AG08395 (cell line): Measurements from ENCODE around the gene ANXA10.
A peak's percentile ranks its signal among the peaks of the same experiment; 100 is the strongest.
"Not testable (repeated sequence)": the region's sequence is repeated elsewhere in the genome, so short reads cannot be mapped to it uniquely, and the experiment has no call there.

Experiments
- DNase-seq: peaks from one replicate; pipeline ENCODE4 v3.0.0; 2012; ENCODE audit warnings: mixed read lengths, low spot score

ANXA10 gene

DNA sequence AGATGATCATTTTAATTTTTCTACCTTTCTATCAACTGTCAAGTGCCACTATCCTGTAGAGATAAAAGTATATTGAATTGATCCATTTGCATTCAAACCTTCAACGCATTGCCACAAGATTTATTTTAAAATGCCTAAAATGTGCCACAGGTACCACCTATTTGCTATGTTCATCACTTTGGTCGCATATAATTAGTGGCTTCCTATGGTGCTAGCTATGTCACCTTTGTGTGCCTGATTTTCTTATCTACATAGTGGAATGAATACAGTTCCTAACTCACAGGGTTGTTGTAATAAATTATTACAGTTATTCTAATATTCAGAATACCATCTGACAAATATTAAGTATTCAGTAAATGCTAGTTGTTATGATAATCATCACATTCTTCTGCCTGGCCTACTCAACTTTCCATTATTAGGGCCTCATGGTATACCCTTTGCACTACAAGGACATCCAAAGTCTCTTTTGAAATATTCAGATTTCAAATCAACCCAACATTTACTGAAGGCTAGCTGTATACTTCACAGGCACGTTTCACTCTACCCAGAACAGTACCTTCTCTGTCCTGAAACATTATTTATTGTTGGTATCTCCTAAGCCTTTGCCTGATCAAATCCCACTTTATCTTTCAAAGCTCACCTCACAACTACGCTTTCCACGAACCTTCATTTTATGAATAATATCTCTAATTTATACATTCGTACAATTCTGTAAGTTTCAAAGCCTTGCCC is 62.4 kb downstream of the ANXA10 start:
- no peak for DNase-seq

DNA sequence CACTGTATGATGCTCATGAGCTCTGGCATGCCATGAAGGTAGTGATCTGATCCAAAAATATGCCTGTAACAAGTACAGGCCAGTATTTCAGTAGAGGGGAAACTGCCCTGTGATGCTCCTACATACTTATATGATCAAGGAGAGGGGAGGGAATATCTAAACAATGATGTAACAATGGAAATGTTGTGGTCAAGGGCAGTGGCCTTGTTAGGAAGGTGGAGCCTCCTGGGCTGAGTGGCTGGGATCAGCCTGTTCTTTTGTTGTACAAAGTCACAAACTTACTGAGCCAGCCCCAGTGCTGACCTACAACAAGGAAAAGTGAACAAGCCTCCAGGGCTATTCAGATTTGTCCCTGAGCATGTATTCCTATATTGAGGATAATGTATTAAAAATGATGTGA is 70.3 kb downstream of the ANXA10 start:
- no peak for DNase-seq

DNA sequence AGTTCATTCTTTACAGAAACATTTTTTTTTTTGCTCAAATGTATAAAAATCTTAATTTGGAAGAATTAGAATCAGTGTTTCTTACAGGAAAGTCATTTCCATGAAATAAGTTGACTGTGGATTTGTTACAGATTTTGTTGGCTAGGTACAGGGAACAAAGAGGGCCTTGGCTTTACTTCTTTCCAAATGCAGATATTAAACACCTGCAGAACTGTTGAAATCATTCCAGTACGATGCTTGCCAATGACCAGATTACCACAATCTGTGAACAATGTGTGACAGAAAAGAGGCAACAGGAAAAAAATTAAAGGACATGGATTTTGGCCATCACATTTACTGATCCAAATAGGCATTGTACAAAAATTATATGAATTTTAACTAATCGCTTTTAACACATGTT is 70.8 kb downstream of the ANXA10 start:
- no peak for DNase-seq

DNA sequence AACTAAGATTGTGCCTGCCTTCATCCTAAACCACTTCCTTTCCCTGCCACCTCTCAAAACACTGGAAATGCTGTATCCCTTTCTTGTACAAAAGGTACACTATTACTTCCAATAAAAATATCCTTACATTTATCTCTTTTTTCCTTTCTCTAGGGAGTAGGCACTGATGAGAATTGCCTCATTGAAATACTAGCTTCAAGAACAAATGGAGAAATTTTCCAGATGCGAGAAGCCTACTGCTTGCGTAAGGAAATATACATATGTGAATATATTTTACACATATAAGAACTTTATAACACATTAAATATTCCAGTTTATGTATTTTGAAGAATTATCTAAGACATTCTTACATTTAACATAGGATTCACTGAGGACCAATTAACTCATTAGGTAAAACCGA is 71.7 kb downstream of the ANXA10 start:
- DNase-seq, result no peak

DNA sequence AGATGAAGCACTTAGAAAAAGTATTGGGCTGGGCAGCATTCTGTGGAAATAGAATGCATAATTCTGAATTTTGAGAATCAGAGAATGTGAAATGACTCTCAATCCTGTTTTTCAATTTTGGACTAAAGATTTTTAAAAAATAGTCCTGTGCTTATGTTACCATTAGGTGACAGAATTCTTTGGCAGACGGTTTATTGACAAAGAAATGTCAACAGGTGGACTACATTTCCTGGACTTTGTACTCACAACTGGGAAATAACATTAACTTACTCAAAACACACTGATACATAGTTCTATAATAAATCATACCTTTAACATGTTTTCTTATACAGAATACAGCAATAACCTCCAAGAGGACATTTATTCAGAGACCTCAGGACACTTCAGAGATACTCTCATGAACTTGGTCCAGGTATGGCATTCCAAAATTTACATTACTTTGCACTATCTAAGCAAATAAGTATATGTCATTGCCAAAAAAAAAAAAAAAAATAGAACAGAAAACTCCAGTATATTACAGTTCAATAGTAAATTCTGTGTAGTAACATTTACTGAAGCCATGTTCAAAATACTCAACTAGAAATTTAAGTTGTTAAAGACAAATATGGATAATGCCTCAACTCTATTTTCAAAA is 72.7 kb downstream of the ANXA10 start:
- DNase-seq, result no peak

DNA sequence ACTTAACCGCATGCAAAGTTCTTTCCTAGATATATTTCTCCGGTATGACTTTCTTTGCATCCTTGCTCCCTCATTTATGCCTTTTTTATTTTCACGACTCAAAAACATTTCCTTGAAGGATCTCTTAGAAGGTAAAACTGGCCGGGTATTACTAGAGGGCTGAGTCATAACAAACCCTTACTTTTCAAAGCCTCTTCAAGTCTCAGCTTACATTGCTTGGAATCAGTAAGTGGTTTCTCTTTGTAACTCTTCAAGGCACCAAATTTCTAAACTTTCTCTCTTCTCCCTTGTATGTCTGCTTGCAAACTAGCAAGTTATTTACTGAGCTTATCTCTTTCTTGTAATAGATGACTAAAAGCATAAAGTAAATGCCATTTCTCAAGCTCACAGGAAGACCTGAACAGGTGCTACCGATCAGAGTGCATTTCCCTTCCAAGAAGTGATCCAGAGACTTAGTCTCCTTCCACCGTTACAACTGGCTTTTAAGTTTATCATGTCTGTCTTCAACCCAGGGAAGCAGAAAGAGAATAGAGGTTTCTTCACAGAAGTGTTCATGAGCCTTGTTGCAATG is 75.5 kb downstream of the ANXA10 start:
- DNase-seq, result no peak

DNA sequence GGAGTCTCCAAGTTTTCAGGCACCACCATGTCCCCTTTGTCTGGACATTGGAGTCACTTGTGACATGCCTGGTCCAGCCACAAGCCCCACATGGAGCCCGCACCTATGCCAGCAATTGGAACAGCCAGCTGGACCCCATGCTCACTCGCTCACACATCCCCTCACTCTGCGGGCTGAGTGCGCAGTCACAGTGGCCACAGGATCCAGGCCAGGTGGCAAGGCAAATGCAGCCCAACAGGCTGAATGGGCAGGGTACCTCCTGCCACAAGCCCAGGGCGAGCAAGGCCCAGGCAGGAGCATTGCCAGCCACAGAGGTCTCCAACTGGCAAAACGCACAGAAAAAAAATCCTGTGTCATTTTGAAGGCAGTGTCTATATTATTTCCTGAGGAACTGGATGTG is 82.0 kb downstream of the ANXA10 start:
- no peak for DNase-seq

DNA sequence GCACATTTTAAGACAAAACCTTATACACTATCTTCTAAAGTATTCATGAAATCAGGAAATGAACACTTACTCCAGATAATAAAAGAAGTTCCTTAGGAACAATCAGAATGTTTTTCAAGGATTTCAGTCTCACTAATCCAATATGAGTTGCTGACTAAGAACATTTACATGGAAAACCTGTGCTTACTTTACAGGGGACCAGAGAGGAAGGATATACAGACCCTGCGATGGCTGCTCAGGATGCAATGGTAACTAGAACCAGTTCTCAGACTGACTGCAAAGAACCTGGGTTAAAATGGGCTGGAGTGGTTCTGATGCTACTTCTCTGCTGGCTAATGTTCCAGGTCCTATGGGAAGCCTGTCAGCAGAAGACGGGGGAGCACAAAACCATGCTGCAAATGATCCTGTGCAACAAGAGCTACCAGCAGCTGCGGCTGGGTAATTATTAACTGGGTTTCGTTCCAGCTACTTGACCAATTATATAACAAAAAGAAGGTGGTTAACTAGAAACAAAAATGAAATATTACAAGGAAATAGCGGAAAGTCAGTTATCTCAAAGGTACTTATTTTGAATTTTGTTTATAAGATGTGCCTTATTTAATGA is 85.3 kb downstream of the ANXA10 start:
- DNase-seq, result no peak

DNA sequence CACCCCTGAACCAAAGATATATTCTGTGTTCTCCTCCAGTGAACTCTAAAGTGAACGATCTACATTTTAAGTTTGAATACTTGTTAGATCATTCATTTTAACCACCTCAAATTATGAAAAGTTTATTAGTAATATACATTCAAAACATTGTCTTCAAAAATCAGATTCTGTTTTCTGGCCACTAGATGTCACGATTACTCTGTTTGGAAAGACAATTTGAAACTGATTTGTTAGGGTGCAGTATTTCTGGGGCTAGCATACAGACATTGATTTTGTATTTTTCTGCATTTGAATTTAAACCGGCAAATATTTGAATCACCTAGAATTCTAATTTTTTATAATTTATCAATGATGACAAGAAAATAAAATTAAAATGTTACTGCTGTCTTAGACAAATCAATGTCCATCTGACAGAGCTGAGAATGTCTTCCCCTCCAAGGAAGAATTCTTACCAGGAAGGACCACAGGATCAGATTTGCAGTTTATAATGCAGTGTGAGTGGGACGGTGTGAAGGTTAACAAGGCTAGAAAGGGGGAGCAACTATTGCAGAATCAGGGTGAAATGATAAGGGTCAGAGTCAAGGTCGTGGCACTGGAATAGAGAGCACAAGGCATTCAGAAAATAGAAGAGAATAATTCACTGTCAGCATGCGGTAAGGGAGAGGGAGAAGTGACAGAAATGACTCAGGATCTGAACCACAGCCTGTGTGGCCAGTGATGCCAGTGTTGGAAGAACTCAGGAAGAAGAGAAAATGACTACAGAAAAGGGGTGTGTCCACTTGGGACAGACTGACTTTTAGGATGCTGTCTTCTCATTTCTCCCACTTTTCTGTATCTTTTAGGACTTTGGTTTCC is 91.6 kb downstream of the ANXA10 start:
- peak; percentile 40 for DNase-seq

DNA sequence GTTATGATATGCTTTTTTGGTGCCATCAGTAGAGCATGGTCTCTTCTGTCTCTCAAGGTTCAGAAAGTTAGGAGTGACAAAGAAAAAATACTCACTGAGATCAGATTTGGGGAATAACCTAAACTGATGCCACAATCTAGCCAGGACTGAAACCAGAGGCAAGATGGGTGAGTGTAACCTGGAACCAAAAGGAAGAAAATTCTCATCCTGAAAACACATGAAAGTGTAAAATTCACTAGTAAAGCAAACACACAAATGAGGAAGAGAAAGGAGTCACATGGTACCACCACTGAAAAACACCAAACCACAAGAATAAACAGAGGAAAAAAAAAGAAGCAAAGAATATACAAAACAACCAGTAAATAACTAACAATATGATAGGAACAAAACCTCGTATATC is 96.4 kb downstream of the ANXA10 start:
- no peak for DNase-seq

DNA sequence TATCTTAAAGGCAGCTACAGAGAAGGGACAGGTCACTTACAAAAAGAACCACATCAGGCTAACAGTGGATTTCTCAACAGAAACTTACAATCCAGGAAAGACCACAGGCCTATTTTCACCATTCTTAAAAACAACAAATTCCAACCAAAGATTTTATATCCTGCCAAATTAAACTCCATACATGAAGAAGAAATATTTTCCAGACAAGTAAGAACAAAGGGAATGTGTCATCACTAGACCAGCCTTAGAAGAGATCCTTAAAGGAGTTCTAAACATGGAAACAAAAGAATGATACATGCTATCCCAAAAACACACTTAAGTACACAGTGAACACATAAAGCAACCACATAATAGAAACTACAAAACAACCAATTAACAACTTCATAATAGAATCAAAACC is 105.6 kb downstream of the ANXA10 start:
- no peak for DNase-seq

DNA sequence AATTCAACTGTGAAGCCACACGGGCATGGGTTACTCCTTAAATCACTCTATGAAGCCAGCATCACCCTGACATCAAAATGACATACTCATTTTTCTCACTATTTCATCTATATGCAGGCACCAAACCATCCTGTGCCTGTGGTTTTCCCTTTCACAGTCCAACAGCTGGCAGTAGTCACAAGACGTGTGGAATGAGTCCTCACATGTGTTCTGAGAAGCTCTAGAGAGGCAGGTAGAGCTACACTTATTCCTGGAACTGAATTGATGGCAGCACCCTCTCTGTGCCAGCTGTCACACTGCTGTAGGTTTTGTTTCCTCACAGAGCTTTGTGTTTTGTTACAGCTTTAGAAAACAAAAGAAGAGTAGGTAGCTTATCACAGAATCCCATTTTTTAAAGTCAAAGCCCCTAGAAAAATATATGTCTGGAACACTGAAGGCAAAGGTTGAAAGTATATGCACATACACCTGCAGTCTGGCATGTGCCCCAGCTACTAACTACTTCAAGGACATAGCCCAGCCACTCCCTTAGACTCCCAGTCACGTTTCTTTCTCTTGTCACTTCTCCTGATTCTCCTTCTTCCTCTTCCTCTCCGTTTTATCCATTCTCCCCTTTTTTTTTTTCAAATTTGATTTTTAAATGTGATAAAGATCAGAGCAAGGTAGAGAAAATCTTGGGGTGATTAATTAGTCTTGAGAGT is 107.1 kb downstream of the ANXA10 start:
- DNase-seq, result no peak

DNA sequence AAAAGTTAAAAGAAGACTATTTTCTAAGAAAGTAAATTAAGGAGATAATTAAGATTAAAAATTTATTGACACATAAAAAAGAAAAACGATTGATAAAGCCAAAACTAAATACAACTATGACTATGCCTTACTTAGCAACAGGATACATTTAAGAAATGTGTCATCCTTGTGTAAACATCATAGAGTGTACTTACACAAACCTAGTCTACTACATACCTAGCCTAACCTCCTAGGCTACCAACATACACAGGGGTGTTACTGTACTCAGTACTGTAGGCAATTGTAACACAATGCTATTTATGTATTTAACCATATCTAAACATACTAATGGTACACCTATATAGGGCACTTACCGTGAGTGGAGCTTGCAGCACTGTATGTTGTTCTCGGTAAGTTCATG is 108.3 kb downstream of the ANXA10 start:
- DNase-seq, result no peak

DNA sequence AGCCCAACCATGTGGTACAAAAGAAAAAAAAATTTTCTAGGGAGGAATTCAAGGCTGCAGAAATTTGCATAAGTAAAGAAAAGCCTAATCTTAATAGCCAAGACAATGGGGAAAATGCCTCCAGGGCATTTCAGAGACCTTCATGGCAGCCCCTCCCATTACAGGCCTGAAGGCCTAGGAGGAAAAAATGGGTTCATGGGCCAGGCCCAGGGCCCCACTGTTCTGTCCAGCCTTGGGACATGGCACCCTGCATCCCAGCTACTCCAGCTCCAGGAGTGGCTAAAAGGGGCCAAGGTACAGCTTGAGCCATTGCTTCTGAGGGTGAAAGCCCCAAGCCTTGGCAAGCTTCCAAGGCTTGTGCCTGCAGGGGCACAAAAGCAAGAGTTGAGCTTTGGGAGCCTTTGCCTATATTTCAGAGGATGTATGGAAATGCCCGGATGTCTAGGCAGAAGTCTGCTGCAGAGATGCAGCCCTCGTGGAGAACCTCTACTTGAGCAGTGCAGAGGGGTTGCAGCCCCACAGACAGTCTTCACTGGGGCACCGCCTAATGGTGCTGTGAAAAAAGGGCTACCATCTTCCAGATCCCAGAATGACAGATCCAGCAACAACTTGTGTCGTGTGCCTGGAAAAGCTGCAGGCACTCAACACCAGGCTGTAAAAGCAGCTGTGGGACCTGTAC is 111.0 kb downstream of the ANXA10 start:
- DNase-seq, result no peak

DNA sequence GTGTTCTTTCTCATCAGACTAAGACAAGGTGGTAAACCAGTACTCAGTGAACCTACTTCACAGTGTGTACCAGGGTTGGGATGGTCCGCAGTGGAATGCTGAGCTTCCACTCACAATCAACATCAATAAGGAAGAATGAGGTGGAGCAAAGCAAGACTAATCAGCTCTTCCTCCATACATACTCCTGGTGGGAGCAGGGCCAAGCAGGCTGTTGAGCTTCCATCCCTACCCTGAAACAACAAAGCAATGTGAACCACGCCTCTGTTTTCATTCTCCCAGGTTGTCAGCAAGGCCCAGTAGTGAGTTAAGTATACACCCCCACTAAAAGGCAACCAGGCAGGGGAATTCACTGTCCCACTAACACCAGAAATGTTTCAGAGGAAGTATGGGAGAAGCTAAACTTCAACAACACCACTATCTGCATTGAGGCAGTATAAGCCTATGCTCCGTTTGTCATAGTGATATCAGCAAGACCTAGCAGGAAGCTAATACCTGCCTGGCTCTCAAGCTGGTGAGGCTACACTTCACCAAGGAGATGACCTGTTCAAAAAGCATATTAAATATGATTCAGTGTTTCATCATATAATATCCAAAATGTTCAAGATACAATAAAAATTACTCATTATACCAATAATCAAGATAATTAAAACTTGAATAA is 116.7 kb downstream of the ANXA10 start:
- DNase-seq, result no peak

DNA sequence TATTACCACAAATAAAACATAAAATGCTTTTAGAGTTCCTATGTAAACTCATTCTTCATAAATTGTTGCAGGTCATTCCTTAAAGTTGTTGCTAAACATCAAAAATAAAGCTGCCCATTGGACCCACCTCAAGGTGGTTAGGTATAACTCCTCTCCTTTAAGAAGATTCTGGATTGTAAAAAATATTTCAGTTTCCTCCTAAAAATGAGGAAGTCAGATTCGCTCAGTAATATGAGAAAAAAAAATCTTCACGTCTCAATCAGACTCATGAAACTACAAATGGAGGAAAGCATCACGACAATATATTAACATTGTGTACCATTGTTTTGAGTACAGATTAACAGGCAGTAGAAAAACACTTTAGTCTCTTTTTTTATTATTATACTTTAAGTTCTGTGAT is 120.3 kb downstream of the ANXA10 start:
- DNase-seq, result no peak

DNA sequence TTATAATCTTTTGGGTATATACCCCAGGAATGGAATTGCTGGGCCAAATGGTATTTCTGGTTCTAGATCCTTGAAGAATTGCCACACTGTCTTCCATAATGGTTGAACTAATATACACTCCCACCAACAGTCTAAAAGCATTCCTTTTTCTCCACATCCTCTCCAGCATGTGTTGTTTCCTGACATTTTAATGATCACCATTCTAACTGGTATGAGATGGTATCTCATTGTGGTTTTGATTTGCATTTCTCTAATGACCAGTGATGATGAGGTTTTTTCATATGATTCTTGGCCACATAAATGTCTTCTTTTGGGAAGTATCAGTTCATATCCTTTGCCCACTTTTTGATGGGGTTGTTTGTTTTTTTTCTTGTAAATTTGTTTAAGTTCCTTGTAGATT is 121.2 kb downstream of the ANXA10 start:
- not testable (repeated sequence) for DNase-seq

DNA sequence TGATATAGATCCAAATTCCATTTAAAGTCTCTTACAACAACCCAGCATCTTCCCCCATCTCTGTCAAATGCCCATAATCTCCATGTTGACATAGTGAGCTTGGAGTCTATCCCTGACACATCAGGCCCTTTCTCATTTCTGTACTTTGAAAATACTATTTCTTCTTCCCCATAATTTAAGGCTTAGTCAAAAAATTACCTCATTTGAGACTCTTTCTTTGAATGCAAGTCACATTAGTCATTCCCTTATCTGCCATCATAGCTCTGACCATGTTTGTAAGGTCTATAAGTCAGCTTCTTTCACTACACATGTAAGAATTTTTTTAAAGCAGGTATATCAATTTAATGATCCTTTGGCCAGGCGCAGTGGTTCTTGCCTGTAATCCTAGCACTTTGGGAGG is 126.3 kb downstream of the ANXA10 start:
- DNase-seq, result peak; percentile 43

DNA sequence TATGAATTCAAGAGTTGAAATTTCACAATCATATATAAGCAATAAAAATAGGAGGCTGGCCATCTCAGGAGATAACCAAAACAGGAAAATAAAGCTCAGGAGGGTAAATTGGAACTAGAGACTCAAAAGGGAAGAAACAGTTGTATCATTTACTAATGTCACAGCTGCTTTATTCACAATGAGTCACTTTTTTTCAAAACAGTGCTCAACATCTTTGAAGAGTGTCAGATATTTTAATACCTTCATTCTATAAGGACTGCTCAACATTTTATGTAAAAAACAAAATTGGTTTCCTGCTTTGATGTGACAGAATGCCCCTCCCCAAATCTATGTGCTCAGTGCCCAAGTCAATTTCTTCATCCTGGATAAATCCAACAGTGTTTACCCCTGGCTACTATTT is 128.6 kb downstream of the ANXA10 start:
- no peak for DNase-seq

DNA sequence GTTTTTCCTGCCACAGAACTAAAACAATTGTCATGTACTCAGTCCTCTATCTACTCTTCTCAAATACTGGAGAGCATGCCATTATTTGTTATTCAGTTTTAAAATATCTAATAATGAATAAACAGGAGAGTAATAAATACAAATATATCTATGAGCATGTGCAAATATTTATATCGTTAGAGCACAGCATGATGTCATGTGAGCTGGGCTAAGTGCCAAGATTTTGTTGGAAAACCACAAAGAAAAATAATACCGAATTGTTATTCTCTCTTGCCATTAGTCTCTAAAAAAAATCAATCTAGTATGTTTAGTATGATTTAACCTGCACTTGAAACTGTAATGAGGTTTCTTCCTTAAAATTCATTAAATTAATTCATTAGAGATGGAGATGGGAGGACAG is 129.0 kb downstream of the ANXA10 start:
- peak; percentile 12 for DNase-seq
